GM11168 (cell line): Measurements from ENCODE around the gene KLF7.

Experiments used
- in situ Hi-C: fragments of 300-500 bp; cut with MboI; formaldehyde crosslinking; loops from one replicate; pipeline ENCODE4 v1.12.0; 2022; ENCODE audit warnings: low sequenced_read_pairs; ENCODE audit not compliant: unreplicated experiment

Gene KLF7

GRCh38 chr2:207103132-207103531, 62.6 kb downstream of the KLF7 start:
- in situ Hi-C loops: no loop called here

GRCh38 chr2:207101984-207102383, 63.8 kb downstream of the KLF7 start:
- in situ Hi-C loops: no loop called here

- in situ Hi-C loops: no loop called here
Observed at GRCh38 chr2:207097278-207097677, 68.5 kb downstream of the KLF7 start.

- in situ Hi-C loops: no loop called here
Observed at GRCh38 chr2:207095963-207096362, 69.8 kb downstream of the KLF7 start.

GRCh38 chr2:207093234-207093633, 72.5 kb downstream of the KLF7 start:
- in situ Hi-C loops: no loop called here

GRCh38 chr2:207092818-207093217, 72.9 kb downstream of the KLF7 start:
- in situ Hi-C loops: no loop called here

GRCh38 chr2:207091928-207092327, 73.8 kb downstream of the KLF7 start:
- in situ Hi-C loops: no loop called here

GRCh38 chr2:207091176-207091575, 74.6 kb downstream of the KLF7 start:
- in situ Hi-C loops: no loop called here

- in situ Hi-C loops: no loop called here
Observed at GRCh38 chr2:207090389-207090788, 75.4 kb downstream of the KLF7 start.

GRCh38 chr2:207088839-207089238, 76.9 kb downstream of the KLF7 start:
- in situ Hi-C loops: no loop called here

- in situ Hi-C loops: no loop called here
Observed at GRCh38 chr2:207088276-207088675, 77.5 kb downstream of the KLF7 start.

- in situ Hi-C loops: no loop called here
Observed at GRCh38 chr2:207087046-207087902, 78.5 kb downstream of the KLF7 start.

GRCh38 chr2:207086136-207086535, 79.6 kb downstream of the KLF7 start:
- in situ Hi-C loops: no loop called here

GRCh38 chr2:207085110-207085509, 80.6 kb downstream of the KLF7 start:
- in situ Hi-C loops: no loop called here

- in situ Hi-C loops: no loop called here
Observed at GRCh38 chr2:207083361-207084110, 82.2 kb downstream of the KLF7 start.

GRCh38 chr2:207082619-207083018, 83.1 kb downstream of the KLF7 start:
- in situ Hi-C loops: no loop called here

- in situ Hi-C loops: no loop called here
Observed at GRCh38 chr2:207078186-207078798, 87.5 kb downstream of the KLF7 start.

- in situ Hi-C loops: no loop called here
Observed at GRCh38 chr2:207077266-207077665, 88.5 kb downstream of the KLF7 start.

- in situ Hi-C loops: no loop called here
Observed at GRCh38 chr2:207075456-207075855, 90.3 kb downstream of the KLF7 start.

- in situ Hi-C loops: no loop called here
Observed at GRCh38 chr2:207073801-207074678, 91.7 kb downstream of the KLF7 start.
